HG02943 (cell line): ENCODE measurements around the gene ZNF135.

Source experiments
- ATAC-seq: cut with Tn5 transposase; IDR thresholded peaks from one replicate; pipeline ENCODE4 v1.9.1; 2021; ENCODE audit warnings: mild to moderate bottlenecking, low read depth, moderate library complexity; ENCODE audit not compliant: unreplicated experiment

The ZNF135 gene

DNA sequence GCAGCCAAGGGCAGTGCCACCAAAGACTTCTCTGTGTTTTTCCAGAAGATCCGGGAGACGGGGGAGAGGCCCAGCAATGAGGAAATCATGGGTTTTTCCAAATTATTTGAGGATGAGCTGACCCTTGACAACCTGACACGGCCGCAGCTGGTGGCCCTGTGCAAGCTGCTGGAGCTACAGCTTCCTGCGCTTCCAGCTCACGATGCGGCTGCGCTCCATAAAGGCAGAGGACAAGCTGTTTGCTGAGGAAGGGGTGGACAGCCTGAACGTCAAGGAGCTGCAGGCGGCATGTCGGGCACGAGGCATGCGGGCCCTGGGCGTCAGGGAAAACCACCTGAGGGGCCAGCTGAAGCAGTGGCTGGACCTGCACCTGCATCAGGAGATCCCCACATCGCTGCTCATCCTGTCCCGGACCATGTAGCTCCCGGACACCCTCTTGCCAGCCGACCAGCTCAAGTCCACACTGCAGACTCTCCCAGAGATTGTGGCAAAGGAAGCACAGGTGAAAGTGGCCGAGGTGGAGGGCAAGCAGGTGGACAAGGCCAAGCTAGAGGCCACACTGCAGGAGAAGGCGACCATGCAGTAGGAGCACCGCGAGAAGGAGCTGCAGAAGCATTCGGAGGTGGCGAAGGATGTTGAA is 13.6 kb upstream of the ZNF135 start:
- ATAC-seq: no peak

DNA sequence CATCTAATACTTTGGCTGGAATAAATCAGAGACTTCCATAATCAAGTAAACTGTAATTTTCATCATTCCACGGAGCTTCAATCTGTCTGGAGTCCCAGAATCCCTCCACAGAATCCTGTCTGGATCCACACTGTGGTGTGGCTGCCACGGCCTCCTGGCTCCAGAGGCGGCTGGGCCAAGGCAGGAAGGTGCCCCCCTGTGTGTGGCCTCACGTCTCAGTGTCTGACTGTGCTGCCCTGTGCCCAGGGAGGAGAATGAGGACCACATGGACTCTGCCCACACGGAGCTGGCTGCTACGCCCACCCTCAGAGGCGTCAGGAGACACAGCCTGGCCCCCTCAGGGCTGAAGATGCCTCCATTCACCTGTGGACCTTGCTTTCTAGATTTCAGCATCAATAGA is 12.2 kb upstream of the ZNF135 start:
- ATAC-seq: no peak

DNA sequence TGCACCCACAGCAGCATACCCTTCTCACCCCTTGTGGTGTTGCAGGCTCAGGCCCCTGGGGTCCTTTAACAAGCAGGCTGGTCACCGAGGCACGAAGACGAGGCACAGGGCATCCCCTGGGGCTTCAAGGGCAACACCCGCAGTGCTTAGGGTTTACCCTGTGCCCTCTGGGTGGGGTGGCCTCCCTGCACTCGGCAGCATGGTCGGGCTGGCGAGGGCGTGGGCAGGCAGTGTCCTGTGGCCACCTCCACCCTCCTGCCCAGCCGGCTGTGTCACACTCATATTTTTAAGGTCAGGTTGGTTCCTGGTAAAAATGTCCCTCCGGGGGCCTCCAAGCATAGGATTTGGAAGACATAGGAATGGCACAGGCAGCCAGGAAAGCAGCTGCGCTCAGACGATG is 11.4 kb upstream of the ZNF135 start:
- no peak for ATAC-seq

DNA sequence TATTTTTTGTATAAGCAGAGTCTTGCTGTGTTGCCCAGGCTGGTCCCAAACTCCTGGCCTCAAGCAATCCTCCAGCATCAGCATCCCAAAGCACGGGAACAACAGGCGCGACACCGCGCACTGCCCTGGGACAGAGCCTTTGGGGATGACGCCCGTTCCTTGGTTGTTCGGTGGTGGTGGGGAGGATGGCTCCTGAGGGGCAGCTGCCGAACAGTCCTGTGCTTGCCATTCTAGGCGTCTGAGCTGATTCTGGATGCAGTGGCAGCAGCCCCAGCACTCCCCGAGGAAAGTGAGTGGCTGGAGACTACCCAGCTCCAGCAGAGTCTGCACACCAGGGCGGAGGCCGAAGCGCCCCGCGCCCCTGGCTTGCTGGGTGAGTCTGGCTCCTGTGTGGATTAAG is 6.8 kb upstream of the ZNF135 start:
- no peak for ATAC-seq

DNA sequence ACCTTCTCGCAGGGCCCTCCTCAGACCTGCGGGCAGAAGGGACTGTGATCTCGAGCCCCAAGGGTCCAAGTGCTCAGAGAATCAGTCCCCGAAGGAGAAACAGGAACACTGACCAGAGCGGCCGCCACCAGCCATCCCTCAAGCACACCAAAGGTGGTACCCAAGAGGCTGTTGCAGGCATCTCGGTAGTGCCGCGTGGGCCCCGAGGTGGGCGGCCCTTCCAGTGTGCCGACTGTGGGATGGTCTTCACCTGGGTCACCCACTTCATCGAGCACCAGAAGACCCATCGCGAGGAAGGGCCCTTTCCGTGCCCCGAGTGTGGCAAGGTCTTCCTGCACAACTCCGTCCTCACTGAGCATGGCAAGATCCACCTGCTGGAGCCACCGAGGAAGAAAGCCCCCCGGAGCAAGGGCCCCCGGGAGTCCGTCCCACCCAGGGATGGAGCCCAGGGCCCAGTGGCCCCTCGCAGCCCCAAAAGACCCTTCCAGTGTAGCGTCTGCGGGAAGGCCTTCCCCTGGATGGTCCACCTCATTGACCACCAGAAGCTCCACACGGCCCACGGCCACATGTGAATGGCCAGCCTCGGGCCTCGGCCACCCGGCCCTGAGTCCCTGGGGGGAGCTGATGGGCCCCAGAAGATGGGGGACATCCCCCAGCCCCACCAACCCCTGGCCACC is 5.5 kb upstream of the ZNF135 start:
- no peak for ATAC-seq

DNA sequence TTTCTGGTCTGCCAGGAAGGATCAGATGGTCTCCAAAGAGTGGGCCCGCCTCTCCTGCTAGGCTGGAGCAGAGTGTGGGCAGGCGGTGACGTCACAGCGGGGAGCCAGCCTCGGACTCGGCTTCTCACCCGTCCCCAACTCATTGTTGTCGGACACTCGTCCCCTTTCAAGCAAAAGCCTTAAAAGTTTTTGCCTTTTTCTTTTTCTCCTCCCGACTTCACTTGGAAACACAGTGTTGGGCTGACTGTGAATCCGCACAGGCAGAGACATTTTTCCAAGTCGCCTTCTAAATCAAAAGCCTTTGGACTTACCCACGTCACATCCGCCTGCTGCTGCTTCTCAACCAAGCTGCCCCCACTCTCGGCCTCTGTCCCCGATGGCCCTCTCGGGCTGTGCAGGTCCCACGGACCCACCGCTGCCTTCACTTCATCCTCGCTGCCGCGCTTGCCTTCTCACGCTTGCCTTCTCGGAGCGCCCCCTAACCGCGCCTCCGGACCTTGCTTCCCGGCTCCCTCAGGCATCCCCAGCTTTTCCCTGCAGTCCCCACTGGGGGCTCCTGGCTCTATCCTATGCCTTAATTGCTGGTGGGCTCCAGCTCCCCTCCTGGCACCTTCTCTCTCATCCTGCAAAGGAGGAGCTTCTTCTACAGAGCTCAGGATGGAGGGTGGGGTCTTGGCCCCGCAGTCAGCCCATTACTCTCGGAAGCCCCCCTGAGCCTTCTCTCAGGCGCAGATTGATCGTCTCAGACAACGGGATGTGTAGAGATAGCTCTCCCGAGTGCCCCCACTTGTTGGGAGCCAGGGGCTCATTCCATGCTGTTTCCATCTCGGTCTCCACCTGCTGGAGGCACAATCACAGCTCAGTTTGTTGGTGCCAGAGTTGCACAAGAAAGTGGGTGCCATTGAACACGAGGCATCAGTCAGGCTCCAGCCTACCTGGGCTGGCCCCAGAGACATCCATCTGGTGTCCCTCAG is 3.9 kb upstream of the ZNF135 start:
- ATAC-seq: no peak

DNA sequence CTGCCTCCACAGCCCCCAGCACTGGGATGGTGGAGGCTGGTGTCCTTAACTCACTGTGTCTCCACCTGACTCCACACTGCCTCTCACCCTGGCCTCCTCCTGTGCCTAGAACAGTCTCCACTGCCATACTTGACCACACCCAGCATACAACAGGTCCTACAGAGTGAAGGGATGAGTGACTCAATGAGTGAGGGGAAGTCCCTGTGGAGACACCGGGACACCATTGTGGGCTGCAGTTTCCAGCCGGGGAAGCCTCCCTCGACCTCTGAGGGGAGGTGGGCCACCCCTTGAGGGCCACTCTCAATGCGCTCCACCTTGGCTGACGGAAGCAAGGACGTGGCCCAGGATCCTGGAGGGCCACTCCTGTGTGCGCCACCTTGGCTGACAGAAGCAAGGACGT is 2.8 kb upstream of the ZNF135 start:
- ATAC-seq: no peak

DNA sequence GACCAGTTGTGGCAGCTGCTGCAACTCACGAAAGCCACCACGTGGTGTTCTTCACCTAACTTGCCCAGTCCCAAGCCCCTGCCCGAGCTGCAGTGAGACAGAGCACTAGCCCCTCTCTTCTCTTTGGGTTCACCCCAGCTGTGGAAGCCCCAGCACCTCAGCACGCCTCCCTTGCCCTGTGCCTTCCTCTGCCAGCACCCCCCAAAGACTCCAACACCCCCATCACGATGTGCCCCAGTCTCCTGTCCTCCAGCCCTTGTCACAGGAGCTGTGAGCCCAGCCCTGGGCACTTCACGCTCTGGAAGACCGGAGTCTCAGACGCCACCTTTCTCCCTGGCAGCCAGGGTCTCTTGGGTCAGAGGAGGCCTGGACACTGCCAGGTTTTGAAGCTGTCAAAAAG is 2.2 kb upstream of the ZNF135 start:
- no peak for ATAC-seq

DNA sequence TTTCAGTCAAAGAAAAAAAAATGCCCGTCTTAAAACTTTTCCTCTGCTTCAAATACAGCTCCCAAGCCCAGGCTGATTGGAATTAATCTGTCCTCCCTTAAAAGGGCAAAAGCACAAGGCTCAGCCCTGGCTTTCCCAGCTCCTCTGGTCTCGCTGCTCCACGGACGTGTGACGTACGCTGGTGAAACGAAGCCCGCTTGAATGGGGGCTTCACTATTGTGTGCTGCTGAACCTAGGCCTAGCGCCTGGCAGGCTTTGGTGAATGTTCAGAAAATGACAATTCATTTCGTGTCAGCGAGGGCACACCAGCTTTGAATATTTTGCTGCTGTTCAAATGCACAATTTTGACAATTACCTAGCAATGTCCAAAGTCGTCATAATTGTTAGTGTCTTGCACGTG is 615 bp upstream of the ZNF135 start:
- no peak for ATAC-seq

DNA sequence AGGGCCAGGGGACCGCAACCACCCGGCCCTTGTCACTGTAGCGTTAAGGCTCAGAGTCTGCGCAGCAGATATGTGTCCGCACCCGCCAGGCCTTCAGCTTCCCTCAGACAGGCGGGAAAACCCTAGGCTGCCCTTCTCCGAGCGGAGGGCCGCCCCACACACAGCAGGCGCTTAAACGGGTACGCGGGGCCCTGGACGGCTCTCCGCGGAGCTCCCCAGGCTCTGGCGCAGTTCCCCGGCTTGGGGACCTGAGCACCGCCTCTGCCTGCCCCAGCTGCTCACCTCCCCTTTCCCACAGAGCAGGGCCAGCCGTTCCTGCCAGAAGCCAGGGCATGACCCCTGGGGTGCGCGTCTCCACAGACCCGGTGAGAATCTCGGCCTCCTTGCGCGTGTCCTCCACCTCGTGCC is 593 bp downstream of the ZNF135 start:
- no peak for ATAC-seq

DNA sequence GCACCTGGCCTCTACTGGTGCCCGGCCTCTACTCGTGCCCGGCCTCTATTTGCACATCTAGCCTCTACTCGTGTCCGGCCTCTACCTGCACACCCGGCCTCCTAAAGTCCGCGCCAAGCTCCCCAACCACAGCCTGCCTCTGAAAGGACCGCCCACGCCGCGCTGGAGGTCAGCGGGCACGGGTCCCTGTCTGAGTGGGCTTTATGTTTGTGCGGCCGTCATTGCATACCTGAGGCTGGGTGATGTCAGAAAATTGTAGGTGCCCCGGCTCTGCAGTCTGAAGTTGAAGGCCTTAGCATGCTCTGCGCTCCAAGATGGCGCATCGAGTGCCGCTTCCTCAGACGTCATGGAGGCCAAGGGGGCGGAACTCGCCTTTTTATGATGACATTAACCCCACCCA is 1.1 kb downstream of the ZNF135 start:
- ATAC-seq: no peak

DNA sequence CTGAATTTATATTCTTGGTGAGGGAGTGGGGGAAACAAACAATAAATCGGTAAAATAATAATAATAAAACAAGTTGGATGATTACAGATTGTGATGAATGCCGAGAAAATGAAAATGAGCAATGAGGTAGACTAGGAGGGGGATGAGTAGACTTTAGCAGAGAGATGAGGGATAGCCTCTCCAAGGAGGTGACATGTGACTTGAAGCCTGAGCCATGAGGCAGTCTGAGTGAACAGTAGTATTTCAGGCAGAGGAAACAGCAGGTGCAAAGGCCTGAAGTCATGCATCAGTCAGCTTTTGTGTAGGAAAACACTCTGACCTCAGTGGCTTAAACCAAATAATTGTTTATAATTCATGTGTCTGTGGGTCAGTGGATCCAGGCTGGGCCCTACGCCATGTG is 4.6 kb downstream of the ZNF135 start:
- ATAC-seq: no peak

DNA sequence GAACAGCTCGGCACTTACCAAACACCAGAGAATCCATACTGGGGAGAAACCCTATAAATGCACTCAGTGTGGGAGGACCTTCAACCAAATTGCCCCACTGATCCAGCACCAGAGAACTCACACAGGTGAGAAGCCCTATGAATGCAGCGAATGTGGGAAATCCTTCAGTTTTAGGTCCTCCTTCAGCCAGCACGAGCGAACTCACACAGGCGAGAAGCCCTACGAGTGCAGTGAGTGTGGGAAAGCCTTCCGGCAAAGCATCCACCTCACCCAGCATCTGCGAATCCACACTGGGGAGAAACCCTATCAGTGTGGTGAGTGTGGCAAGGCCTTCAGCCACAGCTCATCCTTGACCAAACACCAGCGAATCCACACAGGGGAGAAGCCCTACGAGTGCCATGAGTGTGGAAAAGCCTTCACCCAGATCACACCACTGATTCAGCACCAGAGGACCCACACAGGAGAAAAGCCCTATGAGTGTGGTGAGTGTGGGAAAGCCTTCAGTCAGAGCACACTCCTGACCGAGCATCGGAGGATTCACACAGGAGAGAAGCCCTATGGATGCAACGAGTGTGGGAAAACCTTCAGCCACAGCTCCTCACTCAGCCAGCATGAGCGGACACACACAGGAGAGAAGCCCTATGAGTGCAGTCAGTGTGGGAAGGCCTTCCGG is 8.3 kb downstream of the ZNF135 start:
- no peak for ATAC-seq

DNA sequence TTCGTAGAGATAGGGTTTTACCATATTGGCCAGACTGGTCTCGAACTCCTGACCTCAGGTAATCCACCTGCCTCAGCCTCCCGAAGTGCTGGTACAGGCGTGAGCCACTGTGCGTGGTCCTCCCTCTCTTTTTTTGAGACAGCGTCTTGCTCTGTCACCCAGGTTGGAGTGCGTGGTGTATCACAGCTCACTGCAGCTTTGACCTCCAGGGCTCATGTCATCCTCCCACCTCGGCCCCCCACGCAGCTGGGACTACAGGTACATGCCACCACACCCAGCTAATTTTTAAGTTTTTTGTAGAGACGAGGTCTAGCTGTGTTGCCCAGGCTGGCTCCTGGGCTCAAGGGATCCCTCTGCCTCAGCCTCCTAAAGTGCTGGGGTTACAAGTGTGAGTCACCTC is 20.7 kb downstream of the ZNF135 start:
- no peak for ATAC-seq

DNA sequence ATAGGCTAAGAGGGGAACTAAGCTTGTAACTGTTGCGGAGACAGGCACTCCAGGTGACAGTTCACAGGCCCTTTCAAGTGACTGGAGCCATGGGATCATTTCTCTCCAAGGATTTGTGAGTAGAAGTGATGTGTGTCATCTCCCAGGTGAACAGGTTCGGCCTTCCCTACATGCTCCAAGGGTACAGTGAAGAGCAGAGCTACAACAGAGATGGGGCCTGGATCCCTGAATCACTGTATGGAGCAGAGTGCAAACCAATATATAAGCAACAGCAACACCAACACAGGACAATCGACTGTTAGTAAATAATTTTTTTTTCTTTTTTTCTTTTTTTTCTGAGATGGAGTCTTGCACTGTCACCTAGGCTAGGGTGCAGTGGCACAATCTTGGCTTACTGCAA is 23.9 kb downstream of the ZNF135 start:
- no peak for ATAC-seq

DNA sequence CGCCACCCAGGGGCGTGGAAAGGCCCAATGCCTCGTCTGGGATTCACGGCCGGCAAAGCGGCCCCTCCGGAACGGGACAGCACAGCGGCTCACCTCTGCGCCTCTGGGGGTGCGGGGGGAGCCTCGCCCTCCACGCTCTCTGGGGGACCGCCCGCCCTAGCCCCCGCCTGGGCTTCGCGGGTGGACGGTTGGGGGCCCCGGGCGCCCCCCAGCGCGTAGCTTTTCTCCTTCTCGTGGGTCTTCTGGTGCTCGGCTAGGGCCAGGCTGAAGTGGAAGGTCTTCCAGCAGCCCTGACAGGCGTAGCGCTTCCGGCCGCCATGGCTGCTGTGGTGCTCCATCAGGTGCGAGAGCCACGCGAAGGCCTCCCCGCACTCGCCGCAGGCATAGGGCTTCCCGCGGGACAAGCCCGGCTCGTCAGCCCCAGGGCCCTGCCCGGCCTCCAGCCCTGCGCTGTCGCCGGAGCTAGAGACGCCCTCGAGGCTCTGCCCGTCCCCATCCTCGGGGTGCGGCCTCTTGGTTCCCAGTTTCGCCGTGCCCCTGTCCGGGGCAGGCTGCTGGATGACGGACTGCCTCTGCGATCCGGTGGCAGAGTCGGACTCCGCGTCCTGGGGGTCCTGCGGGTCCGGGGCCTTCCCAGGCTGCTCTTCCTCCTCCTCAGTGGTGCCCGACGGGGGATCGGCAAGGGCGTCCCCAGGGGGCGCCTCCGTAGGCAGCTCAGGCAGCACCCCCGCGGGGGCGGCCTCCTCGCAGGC is 25.7 kb downstream of the ZNF135 start:
- no peak for ATAC-seq

DNA sequence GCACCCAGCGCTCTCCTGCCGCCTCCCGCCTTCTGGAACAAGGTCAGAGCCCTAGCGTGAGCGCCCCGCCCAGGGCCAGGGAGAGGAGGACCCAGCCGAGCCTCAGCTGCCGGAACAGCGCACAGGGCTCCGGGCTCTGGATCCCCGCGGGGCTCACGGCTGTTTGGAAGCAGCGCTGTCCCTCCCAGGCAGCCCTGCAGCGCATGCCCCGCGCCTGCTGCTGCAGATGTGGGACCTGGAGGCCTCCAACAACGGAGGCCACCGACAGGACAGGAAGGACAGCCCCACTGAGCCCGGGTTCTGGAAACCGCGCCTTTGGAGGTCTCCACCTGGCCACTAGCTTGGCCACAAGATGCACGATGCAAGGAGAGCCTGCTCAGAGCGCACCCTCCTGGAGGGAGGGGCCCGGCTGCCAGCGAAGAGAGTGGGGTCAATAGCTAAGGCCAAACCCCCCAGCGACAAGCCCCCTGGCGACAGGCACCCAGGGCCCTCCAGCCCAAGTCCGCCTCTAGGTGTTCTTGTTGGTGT is 26.3 kb downstream of the ZNF135 start:
- ATAC-seq: no peak

DNA sequence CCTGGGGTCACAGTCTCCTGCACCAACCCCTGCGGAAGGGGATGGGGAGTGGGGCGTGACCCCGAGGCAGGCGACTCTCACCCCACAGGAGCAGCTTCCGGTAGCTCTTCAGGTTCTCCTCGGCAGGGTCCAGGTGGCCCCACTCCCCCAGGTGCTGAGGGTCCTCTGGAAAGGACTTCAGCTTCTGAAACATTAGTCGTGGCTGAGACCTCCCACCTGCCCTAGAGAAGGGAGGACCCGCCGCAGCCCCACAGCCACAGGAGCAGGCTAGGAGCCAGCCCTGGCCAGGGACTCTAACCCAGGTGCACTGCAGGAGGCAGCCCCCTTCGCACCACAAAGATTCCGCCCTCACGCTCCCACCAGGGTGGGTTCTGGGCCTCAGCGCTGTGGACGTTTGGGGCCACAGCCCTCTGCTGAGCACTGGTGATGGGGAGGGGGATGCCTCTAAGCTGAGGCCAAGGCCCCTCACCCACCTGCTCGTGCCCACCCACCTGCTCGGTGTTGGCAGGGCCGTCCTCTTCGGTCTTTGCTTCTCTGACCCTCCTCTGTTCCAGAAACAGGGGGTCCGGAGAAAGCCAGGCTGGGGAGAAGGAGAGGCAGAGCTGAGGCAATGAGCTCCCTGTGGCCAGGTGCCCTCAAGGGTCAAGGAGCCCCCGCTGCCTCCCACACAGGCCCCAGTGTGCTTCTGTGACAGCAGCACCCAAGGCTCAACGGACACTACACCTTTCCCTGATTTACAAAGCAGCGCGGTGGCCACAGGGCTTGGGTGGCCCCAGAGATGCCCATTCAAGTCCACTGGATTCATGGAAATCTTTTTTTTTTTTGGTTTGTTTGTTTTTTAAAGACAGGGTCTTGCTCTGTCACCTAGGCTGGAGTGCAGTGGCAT is 28.0 kb downstream of the ZNF135 start:
- ATAC-seq: no peak

DNA sequence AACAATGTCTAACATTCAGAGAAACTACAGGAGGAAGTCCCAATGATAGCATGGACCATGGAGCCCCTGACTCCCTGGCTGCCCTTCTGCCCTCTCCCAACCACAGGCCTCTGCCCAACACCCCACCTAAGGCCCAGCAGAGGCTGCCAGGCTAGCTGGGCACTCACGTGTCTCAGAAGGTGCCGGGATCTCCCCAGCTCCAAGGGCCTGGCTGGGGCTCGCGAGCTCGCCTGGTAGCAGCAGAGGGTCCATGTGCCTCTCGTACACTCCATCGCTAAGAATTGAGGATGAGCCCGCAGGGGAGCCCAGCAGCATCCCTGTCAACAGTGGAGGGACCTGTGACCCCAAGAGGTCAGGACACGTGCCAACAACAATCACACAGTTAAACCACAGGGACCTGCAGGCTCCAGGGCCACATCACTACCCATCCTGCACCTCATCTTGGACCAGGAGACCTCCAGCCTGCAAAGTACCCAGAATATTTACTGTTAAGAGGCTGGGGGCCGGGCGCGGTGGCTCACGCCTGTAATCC is 29.5 kb downstream of the ZNF135 start:
- no peak for ATAC-seq
